Testis (tissue), 3 donors: ENCODE measurements around the gene RXRG. TPM values are rescaled to one million over a fixed set of nuclear protein-coding genes. Genes with fewer than 3 reads are reported as not detected.

Source experiments
- DNase-seq: peaks from one replicate; pipeline ENCODE4 v3.0.0-alpha.2; 2019
- H3K27ac ChIP-seq, 2 donors: fragments of 200-600 bp; sonication (generic); one replicate each; pipeline ENCODE4 v1.5.1; 2019
- H3K27me3 ChIP-seq: fragments of 200-600 bp; sonication (generic); one replicate; pipeline ENCODE4 v1.5.1; 2019
- H3K36me3 ChIP-seq: fragments of 200-600 bp; sonication (generic); one replicate; pipeline ENCODE4 v1.5.1; 2017; ENCODE audit warnings: low read depth; ENCODE audit errors: missing control alignments
- H3K4me1 ChIP-seq: fragments of 200-600 bp; sonication (generic); one replicate; pipeline ENCODE4 v1.5.1; 2019
- H3K4me3 ChIP-seq, 2 donors: fragments of 200-600 bp; sonication (generic); one replicate each; pipeline ENCODE4 v1.5.1; 2017 to 2019
- H3K9me3 ChIP-seq: fragments of 200-600 bp; sonication (generic); one replicate; pipeline ENCODE4 v1.5.1; 2017
- CTCF ChIP-seq, 3 experiments: fragments of 450-650 bp in 2 of 3; fragments of 200-600 bp in 1 of 3; sonication (generic) in 1 of 3; IDR thresholded peaks; one replicate each; pipeline ENCODE4 v1.5.1; 2016 to 2019; ENCODE audit warnings: antibody characterized with exemption in 3 of 3, mild to moderate bottlenecking in 2 of 3, moderate library complexity in 1 of 3
- POLR2A ChIP-seq: fragments of 450-650 bp; IDR thresholded peaks from one replicate; pipeline ENCODE4 v1.6.1; 2017; ENCODE audit warnings: antibody characterized with exemption, mild to moderate bottlenecking, moderate library complexity
- WGBS, 2 donors: methylation state at CpG; one replicate each; pipeline ENCODE4 v1.1.5; 2018; 5-methylcytosine and 5-hydroxymethylcytosine counted together
- intact Hi-C: fragments of 100-400 bp; cut with DNase I; formaldehyde crosslinking; loops from one replicate; pipeline ENCODE4 v1.15.1; 2023; ENCODE audit warnings: low total_unique reads
- polyA plus RNA-seq: library from polyadenylated mRNA; stranded (reverse); fragments of 350-450 nt; fragmentation: Illumina TruSeq; extraction: RNeasy Lipid Tissue Mini Kit (QIAGEN cat#74804); gene quantifications from one replicate; pipeline ENCODE4 v1.2.3, GENCODE V29; 2014; ENCODE audit warnings: low read depth, low replicate concordance; ENCODE audit not compliant: insufficient read depth
- total RNA-seq, 2 donors: library from RNA; depleted of rRNA; stranded (reverse); fragments of >200 nt; gene quantifications; one replicate each; pipeline ENCODE4 v1.2.3, GENCODE V29; 2016

Gene RXRG
- total and polyA plus RNA-seq, 3 donors from 2014 or later: 0.24 to 4.0 (median 1.1) TPM

DNA sequence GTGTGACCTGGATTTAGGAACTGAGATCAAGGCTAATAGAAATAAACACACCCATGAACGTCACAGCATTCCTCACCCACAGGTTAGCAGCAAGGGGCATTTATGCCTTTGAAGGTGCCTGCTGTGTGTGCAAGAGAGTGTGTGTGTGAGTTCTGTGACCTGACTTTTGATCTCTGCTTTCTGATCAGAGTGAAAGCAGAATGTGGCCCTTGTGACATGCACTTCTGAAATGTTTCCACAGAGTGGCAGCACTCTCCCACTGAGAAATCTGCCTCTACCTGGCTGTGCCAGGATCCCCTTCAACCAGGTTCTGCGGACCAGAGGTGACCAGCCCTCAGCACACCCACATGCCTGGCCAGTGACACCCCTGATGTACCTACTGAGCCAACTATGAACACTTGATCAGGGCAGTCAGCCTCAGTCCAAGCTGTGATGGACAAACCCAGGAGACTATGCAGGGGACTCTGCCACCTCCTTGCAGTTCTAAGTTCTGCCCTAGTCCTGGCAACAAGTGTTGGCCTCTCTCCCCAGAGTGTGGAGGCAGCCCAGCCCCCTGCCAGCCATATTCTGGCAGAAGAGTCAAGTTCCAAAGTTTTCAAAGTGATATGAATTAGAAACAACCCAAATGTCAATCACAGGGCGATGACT is 41.0 kb downstream of the RXRG start:
- TF ChIP-seq CTCF (IDR thresholded peaks at IDR 0.05) (peak in 2 of 3 experiments; percentile 53 to 56), POLR2A (no peak)
- peak; percentile 32 for DNase-seq
- WGBS, 2 donors: 49 to 53% methylated on average over 3 of the region's 3 CpGs
- Histone ChIP-seq H3K36me3 (no peaks in the 10 kb centered on the region), H3K27me3 (no peaks in the 10 kb centered on the region), H3K9me3 (no peaks in the 10 kb centered on the region), H3K4me3 (no peak overlapping the region), H3K27ac (no peak overlapping the region), H3K4me1 (no peaks in the 10 kb centered on the region)
- intact Hi-C loops: no loop called here

DNA sequence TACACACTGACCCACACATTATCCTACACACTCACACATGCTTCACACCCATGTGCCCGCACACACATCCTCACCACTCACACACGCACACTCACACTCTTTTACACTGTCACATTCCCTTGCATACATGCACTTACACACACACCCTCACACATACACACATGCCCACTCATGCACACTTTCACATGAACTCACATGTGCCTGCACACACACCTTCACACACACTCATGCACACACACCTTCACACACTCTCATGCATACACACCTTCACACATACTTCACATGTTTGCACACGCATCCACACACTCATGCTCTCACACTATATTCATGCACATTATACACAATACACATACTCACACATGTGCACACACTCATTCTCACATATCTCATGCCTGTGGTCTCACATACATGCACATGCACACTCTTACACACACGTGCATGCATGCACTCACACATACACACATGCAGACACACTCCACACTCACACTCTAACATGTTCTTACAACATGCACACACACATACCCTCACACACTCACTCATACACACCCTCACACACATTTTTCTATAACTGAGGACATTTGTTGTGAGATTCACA is 42.3 kb downstream of the RXRG start:
- DNase-seq: no peak
- Histone ChIP-seq H3K4me1 (no peaks in the 10 kb centered on the region), H3K36me3 (no peaks in the 10 kb centered on the region), H3K27me3 (no peaks in the 10 kb centered on the region), H3K4me3 (no peak overlapping the region), H3K27ac (no peak overlapping the region), H3K9me3 (no peaks in the 10 kb centered on the region)
- WGBS, 2 donors: 86 to 90% methylated on average over 4 of the region's 4 CpGs
- TF ChIP-seq CTCF (IDR thresholded peaks at IDR 0.05): no peak
- no peak for TF ChIP-seq POLR2A
- intact Hi-C loops: no loop called here

DNA sequence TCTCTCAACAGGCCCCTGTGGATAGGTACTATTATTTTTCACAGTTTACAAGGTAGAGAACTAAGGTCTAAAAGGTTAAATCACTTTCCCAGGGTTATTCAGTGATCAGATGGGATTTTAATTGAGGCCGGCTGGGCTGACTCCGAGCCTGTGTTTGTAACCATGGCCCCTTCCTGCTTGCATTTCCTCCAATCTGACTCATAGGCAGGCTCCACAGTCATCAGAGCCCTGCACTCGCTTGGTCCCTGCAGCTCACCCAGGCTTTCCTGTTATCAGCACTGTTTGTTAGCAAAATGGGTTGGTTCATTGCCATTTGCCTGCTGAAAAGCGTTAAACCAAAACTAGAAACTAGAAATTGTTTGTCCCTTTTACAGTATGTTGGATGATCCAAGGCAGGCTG is 47.0 kb downstream of the RXRG start:
- peaks cover 6% of the 10 kb centered on the region for H3K4me1 ChIP-seq
- DNase-seq: peak; percentile 53
- no peak overlapping the region for H3K4me3 ChIP-seq
- 42 to 50% methylated on average over 4 of the region's 4 CpGs for WGBS, 2 donors
- no peaks in the 10 kb centered on the region for H3K9me3 ChIP-seq
- TF ChIP-seq POLR2A (no peak), CTCF (IDR thresholded peaks at IDR 0.05) (no peak)
- H3K27ac ChIP-seq: peak overlapping the region in 1 of 2 donors; percentile 13
- no peaks in the 10 kb centered on the region for H3K36me3 ChIP-seq
- H3K27me3 ChIP-seq: no peaks in the 10 kb centered on the region
- intact Hi-C loops: loop anchor here (5.0 to 10.0 kb wide), 2 partner anchors 194 to 507 kb away; no protein-coding TSS in a partner anchor

DNA sequence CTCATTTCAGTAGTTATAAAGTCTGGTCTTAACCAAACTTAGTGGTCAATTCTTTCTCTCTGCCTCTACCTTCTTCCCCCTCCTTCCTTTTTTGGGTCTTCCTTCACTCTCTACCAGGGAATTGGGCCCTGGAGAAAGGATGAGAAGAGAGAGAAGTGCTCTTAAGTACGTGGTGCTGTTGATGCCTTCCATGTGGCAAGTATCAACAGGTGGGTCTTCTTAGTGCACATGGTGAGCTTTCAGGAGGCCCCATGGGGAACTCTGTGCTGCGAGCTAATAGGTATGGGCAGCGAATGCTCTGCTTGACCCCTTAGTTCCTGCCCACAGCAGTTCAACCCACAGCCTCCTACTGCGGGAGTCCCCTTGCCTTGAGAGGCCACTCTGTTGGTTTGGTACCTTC is 49.0 kb downstream of the RXRG start:
- TF ChIP-seq CTCF (IDR thresholded peaks at IDR 0.05) (no peak), POLR2A (no peak)
- Histone ChIP-seq H3K9me3 (no peaks in the 10 kb centered on the region), H3K27ac (no peak overlapping the region), H3K36me3 (no peaks in the 10 kb centered on the region), H3K4me3 (no peak overlapping the region), H3K4me1 (peaks cover 6% of the 10 kb centered on the region), H3K27me3 (no peaks in the 10 kb centered on the region)
- DNase-seq: no peak
- intact Hi-C loops: loop anchor here (5.0 to 10.0 kb wide), 2 partner anchors 196 to 509 kb away; no protein-coding TSS in a partner anchor
- 87 to 91% methylated on average over 4 of the region's 4 CpGs for WGBS, 2 donors
